Omental fat pad (tissue), 4 donors: ENCODE measurements around the gene BTBD6. TPM values are rescaled to one million over a fixed set of nuclear protein-coding genes. Genes with fewer than 3 reads are reported as not detected.

ENCODE experiments used
- ATAC-seq: fragments of 150-250 bp; one replicate; pipeline ENCODE4 v1.9.1; 2016; ENCODE audit warnings: mild to moderate bottlenecking, moderate library complexity; ENCODE audit not compliant: low FRiP score
- DNase-seq: peaks from one replicate; pipeline ENCODE4 v3.0.0-alpha.2; 2019; ENCODE audit warnings: low spot score
- CTCF ChIP-seq, 3 donors: fragments of 450-650 bp; IDR thresholded peaks; one replicate each; pipeline ENCODE4 v1.5.1; 2016 to 2017; ENCODE audit warnings: antibody characterized with exemption in 3 of 3, mild to moderate bottlenecking in 3 of 3, moderate library complexity in 2 of 3
- total RNA-seq, 4 donors: library from RNA; depleted of rRNA; stranded (reverse); fragments of >200 nt; gene quantifications; one replicate each; pipeline ENCODE4 v1.1.0, GENCODE V29; 2016

The BTBD6 gene
- total RNA-seq, 4 donors from 2014 or later, result 63.9 to 95.4 (median 67.9) TPM

- no peak for TF ChIP-seq CTCF (IDR thresholded peaks at IDR 0.05)
- no peak for ATAC-seq
- DNase-seq, result no peak
Observed at GRCh38 chr14:105267820-105268548, 19.7 kb downstream of the BTBD6 start.

GRCh38 chr14:105268736-105269354 lies 20.5 kb downstream of the BTBD6 start:
- DNase-seq (no peak), ATAC-seq (no peak)
- TF ChIP-seq CTCF (IDR thresholded peaks at IDR 0.05), result no peak

- DNase-seq (no peak), ATAC-seq (no peak)
- TF ChIP-seq CTCF (IDR thresholded peaks at IDR 0.05), result no peak
Observed at GRCh38 chr14:105269405-105269804, 21.1 kb downstream of the BTBD6 start.

GRCh38 chr14:105271224-105271890 lies 23.0 kb downstream of the BTBD6 start:
- ATAC-seq, result no peak
- no peak for DNase-seq
- no peak for TF ChIP-seq CTCF (IDR thresholded peaks at IDR 0.05)

- DNase-seq (no peak), ATAC-seq (no peak)
- no peak for TF ChIP-seq CTCF (IDR thresholded peaks at IDR 0.05)
Observed at GRCh38 chr14:105272623-105273022, 24.3 kb downstream of the BTBD6 start.

- ATAC-seq, result no peak
- DNase-seq, result no peak
Observed at GRCh38 chr14:105273062-105273461, 24.7 kb downstream of the BTBD6 start.

More at GRCh38 chr14:105273062-105273461, 24.7 kb downstream of the BTBD6 start:
- TF ChIP-seq CTCF (IDR thresholded peaks at IDR 0.05), result no peak
